Natural killer cell (primary cell): ENCODE measurements around the gene ARHGAP35. TPM values are rescaled to one million over a fixed set of nuclear protein-coding genes. Genes with fewer than 3 reads are reported as not detected.

Experiments used
- ATAC-seq, 3 donors: fragments of 150-1000 bp in 2 of 3; fragments of 200-7000 bp in 1 of 3; cut with Tn5 transposase; 1 replicate in 1 of 3; 2 replicates in 2 of 3; pipeline ENCODE4 v1.10.0; 2021; ENCODE audit warnings: mild to moderate bottlenecking in 2 of 3, moderate library complexity in 2 of 3
- DNase-seq, 2 donors: peaks; one replicate each; pipeline versions ENCODE4 v3.0.0 to v3.0.0-alpha.2; 2013 to 2021; ENCODE audit warnings: mixed read lengths in 1 of 2
- H3K27ac ChIP-seq: one replicate; pipeline ENCODE4 v1.5.1; 2013; ENCODE audit warnings: mild to moderate bottlenecking, low read length
- H3K27me3 ChIP-seq: one replicate; pipeline ENCODE4 v1.6.1; 2013; ENCODE audit warnings: low read length; ENCODE audit not compliant: control insufficient read depth, insufficient read depth
- H3K36me3 ChIP-seq: one replicate; pipeline ENCODE4 v1.6.1; 2013; ENCODE audit warnings: low read length; ENCODE audit not compliant: control insufficient read depth, insufficient read depth
- H3K4me1 ChIP-seq: one replicate; pipeline ENCODE4 v1.6.1; 2013; ENCODE audit warnings: low read length; ENCODE audit not compliant: control insufficient read depth, insufficient read depth
- H3K4me3 ChIP-seq: one replicate; pipeline ENCODE4 v1.5.1; 2013; ENCODE audit warnings: low read length
- H3K9me3 ChIP-seq: one replicate; pipeline ENCODE4 v1.6.1; 2013; ENCODE audit warnings: low read length; ENCODE audit not compliant: control insufficient read depth, insufficient read depth
- H3K27ac Mint-ChIP-seq, 2 donors: one replicate each; pipeline ENCODE4 v1.8.0; 2022; ENCODE audit warnings: mild to moderate bottlenecking in 2 of 2, mixed read lengths in 2 of 2, moderate library complexity in 1 of 2
- H3K27me3 Mint-ChIP-seq, 2 donors: one replicate each; pipeline ENCODE4 v1.8.0; 2022; ENCODE audit warnings: low read depth in 2 of 2, mixed read lengths in 2 of 2
- H3K36me3 Mint-ChIP-seq: one replicate; pipeline ENCODE4 v1.8.0; 2022; ENCODE audit warnings: mixed read lengths
- H3K4me1 Mint-ChIP-seq, 2 donors: one replicate each; pipeline ENCODE4 v1.8.0; 2022; ENCODE audit warnings: mixed read lengths in 2 of 2
- H3K4me3 Mint-ChIP-seq: one replicate; pipeline ENCODE4 v1.8.0; 2022; ENCODE audit warnings: mild to moderate bottlenecking, moderate library complexity, mixed read lengths
- H3K9me3 Mint-ChIP-seq, 2 donors: one replicate each; pipeline ENCODE4 v1.8.0; 2022; ENCODE audit warnings: mixed read lengths in 2 of 2
- CTCF ChIP-seq: fragments of 200-600 bp; IDR thresholded peaks from one replicate; pipeline ENCODE4 v1.8.0; 2022; ENCODE audit warnings: antibody characterized with exemption
- WGBS: methylation state at CpG from one replicate; pipeline ENCODE4 v1.1.7; 2013; ENCODE audit warnings: missing lambda C conversion rate; ENCODE audit not compliant: insufficient coverage; 5-methylcytosine and 5-hydroxymethylcytosine counted together
- intact Hi-C: fragments of 100-400 bp; cut with micrococcal nuclease; formaldehyde crosslinking; loops from one replicate; pipeline ENCODE4 v1.14.2; 2022
- total RNA-seq, 4 donors: library from RNA; stranded (reverse); fragments of 120-200 nt in 1 of 4; gene quantifications; one replicate each; pipeline versions ENCODE4 v1.2.3 to v1.2.4, GENCODE V29; 2013 to 2022

ARHGAP35 gene
- total RNA-seq, 3 donors from 2014 or later (not counting 1 experiment from before 2014, with no cell fraction given), result 40.2 to 66.2 (median 48.5) TPM

GRCh38 chr19:46823049-46823448 lies 37.7 kb upstream of the ARHGAP35 start:
- no peak overlapping the region for H3K4me3 Mint-ChIP-seq
- Histone ChIP-seq H3K4me3 (no peak overlapping the region), H3K27me3 (no peaks in the 10 kb centered on the region), H3K4me1 (peaks cover 50% of the 10 kb centered on the region), H3K9me3 (no peaks in the 10 kb centered on the region), H3K27ac (no peak overlapping the region), H3K36me3 (no peaks in the 10 kb centered on the region)
- intact Hi-C loops, result no loop called here
- WGBS, result 98% methylated on average over 5 of the region's 6 CpGs
- ATAC-seq (no peak), DNase-seq (no peak)
- H3K9me3 Mint-ChIP-seq, result no peaks in the 10 kb centered on the region
- H3K4me1 Mint-ChIP-seq, result peaks cover 0 to 17% of the 10 kb centered on the region in 2 donors
- no peaks in the 10 kb centered on the region for H3K36me3 Mint-ChIP-seq
- H3K27ac Mint-ChIP-seq, result no peak overlapping the region
- no peak for TF ChIP-seq CTCF
- H3K27me3 Mint-ChIP-seq, result peaks cover 0 to 2% of the 10 kb centered on the region in 2 donors

- H3K27ac Mint-ChIP-seq, result peak overlapping the region; percentile 6 to 77
- H3K4me3 ChIP-seq, result no peak overlapping the region
- ATAC-seq (peak in 1 of 3 donors; percentile 45), DNase-seq (peak in 1 of 2 donors; percentile 47)
- H3K27ac ChIP-seq, result peak overlapping the region; percentile 64
- H3K9me3 Mint-ChIP-seq, result no peaks in the 10 kb centered on the region
- no peaks in the 10 kb centered on the region for H3K36me3 ChIP-seq
- H3K27me3 ChIP-seq, result no peaks in the 10 kb centered on the region
- H3K27me3 Mint-ChIP-seq, result peaks cover 0 to 2% of the 10 kb centered on the region in 2 donors
- H3K9me3 ChIP-seq, result no peaks in the 10 kb centered on the region
- H3K4me3 Mint-ChIP-seq, result no peak overlapping the region
- no peaks in the 10 kb centered on the region for H3K36me3 Mint-ChIP-seq
- intact Hi-C loops, result no loop called here
- TF ChIP-seq CTCF, result no peak
- H3K4me1 ChIP-seq, result peaks cover 46% of the 10 kb centered on the region
- 73% methylated on average over 21 of the region's 21 CpGs for WGBS
- peaks cover 0 to 12% of the 10 kb centered on the region in 2 donors for H3K4me1 Mint-ChIP-seq
Observed at GRCh38 chr19:46824890-46825730, 35.7 kb upstream of the ARHGAP35 start.

- intact Hi-C loops, result no loop called here
Observed at GRCh38 chr19:46825731-46826055, 35.1 kb upstream of the ARHGAP35 start.

More at GRCh38 chr19:46825731-46826055, 35.1 kb upstream of the ARHGAP35 start:
- H3K36me3 ChIP-seq, result no peaks in the 10 kb centered on the region
- H3K4me1 Mint-ChIP-seq, result peaks cover 0 to 6% of the 10 kb centered on the region in 2 donors
- no peak for TF ChIP-seq CTCF
- H3K27me3 ChIP-seq, result no peaks in the 10 kb centered on the region
- no peaks in the 10 kb centered on the region for H3K9me3 Mint-ChIP-seq
- H3K27ac Mint-ChIP-seq, result peak overlapping the region in 1 of 2 donors; percentile 6
- no peak overlapping the region for H3K4me3 ChIP-seq
- DNase-seq (no peak), ATAC-seq (no peak)
- peaks cover 40% of the 10 kb centered on the region for H3K4me1 ChIP-seq
- no peaks in the 10 kb centered on the region for H3K9me3 ChIP-seq
- no peaks in the 10 kb centered on the region for H3K36me3 Mint-ChIP-seq
- 94% methylated on average over 4 of the region's 5 CpGs for WGBS
- no peak overlapping the region for H3K4me3 Mint-ChIP-seq
- peaks cover 0 to 3% of the 10 kb centered on the region in 2 donors for H3K27me3 Mint-ChIP-seq
- H3K27ac ChIP-seq, result no peak overlapping the region
